Adrenal gland (tissue), 12 donors: ENCODE measurements around the gene EPDR1. TPM values are rescaled to one million over a fixed set of nuclear protein-coding genes. Genes with fewer than 3 reads are reported as not detected.
A peak's percentile ranks its signal among the peaks of the same experiment; 100 is the strongest.

Experiments
- DNase-seq, 7 donors: peaks; one replicate each; pipeline ENCODE4 v3.0.0-alpha.2; 2019 to 2020
- H3K27ac ChIP-seq, 5 donors: fragments of 200-600 bp; sonication (generic) in 4 of 5; 1 replicate in 3 of 5; 2 replicates in 2 of 5; pipeline versions ENCODE4 v1.5.1 to v1.8.0; 2016 to 2020; ENCODE audit warnings: mild to moderate bottlenecking in 1 of 5
- H3K27me3 ChIP-seq: fragments of 200-600 bp; 2 replicates; pipeline ENCODE4 v1.8.0; 2021
- H3K36me3 ChIP-seq, 2 donors: fragments of 200-600 bp; replicated peaks in 1 of 2; 1 replicate in 1 of 2; 2 replicates in 1 of 2; pipeline versions ENCODE4 v1.5.1 to v1.8.0; 2018 to 2022
- H3K4me1 ChIP-seq, 2 donors: fragments of 200-600 bp; replicated peaks in 1 of 2; 1 replicate in 1 of 2; 2 replicates in 1 of 2; pipeline versions ENCODE4 v1.5.1 to v1.8.0; 2018 to 2021
- H3K4me3 ChIP-seq, 4 donors: fragments of 200-600 bp; sonication (generic) in 3 of 4; one replicate each; pipeline ENCODE4 v1.5.1; 2016 to 2018
- H3K9me3 ChIP-seq, 3 donors: fragments of 200-600 bp; sonication (generic) in 1 of 3; replicated peaks in 1 of 3; 1 replicate in 2 of 3; 2 replicates in 1 of 3; pipeline versions ENCODE4 v1.5.1 to v1.8.0; 2016 to 2021
- CTCF ChIP-seq, 6 experiments: fragments of 450-650 bp in 4 of 6; fragments of 200-600 bp in 2 of 6; sonication (generic) in 1 of 6; IDR thresholded peaks; 1 replicate in 5 of 6; 2 replicates in 1 of 6; pipeline versions ENCODE4 v1.5.1 to v1.8.0; 2016 to 2021; ENCODE audit warnings: antibody characterized with exemption in 6 of 6, mild to moderate bottlenecking in 2 of 6, moderate library complexity in 1 of 6
- POLR2A ChIP-seq, 2 donors: fragments of 450-650 bp; IDR thresholded peaks; one replicate each; pipeline ENCODE4 v1.6.1; 2017; ENCODE audit warnings: antibody characterized with exemption in 2 of 2, mild to moderate bottlenecking in 2 of 2, moderate library complexity in 1 of 2
- WGBS, 4 donors: extraction: QIAGEN DNeasy Blood & Tissue Kit in 2 of 4; methylation state at CpG; one replicate each; pipeline versions ENCODE4 v1.1.5 to v1.1.7; 2013 to 2017; 5-methylcytosine and 5-hydroxymethylcytosine counted together
- intact Hi-C, 2 donors: fragments of 100-400 bp; cut with DNase I; formaldehyde crosslinking; loops; one replicate each; pipeline versions ENCODE4 v1.14.1 to v1.15.0; 2022 to 2023
- polyA plus RNA-seq, 3 donors: library from polyadenylated mRNA; stranded (reverse); fragments of 200-250 nt in 2 of 3; fragments of 350-450 nt in 1 of 3; fragmentation: Illumina TruSeq in 1 of 3; extraction: RNeasy Lipid Tissue Mini Kit (QIAGEN cat#74804) in 1 of 3; gene quantifications; one replicate each; pipeline ENCODE4 v1.2.3, GENCODE V29; 2013 to 2014
- total RNA-seq, 9 donors: library from RNA; depleted of rRNA in 4 of 9; stranded (reverse); fragments of >200 nt in 4 of 9; fragments of 120-200 nt in 1 of 9; fragmentation: NEBNext Ultra II Directional in 1 of 9; extraction: Animal tissue kit (Norgen Biotek cat#: 25700) in 1 of 9; gene quantifications; one replicate each; pipeline versions ENCODE4 v1.1.0 to v1.2.4, GENCODE V29; 2013 to 2023
- donor health status: healthy with polysubstance abuse.
- donor health status: Bipolar disorder and iron deficiency.
- donor health status: DM: yes; HTN: yes; CAD: no.
- donor health status: DM: no; HTN: no; CAD: no.
- donor health status: DM: no; HTN: no; CAD: no.
- donor health status: DM: yes; HTN: yes; CAD: no.

EPDR1 gene
- total and polyA plus RNA-seq, 12 donors: 4.8 to 210 (median 69.8) TPM

DNA sequence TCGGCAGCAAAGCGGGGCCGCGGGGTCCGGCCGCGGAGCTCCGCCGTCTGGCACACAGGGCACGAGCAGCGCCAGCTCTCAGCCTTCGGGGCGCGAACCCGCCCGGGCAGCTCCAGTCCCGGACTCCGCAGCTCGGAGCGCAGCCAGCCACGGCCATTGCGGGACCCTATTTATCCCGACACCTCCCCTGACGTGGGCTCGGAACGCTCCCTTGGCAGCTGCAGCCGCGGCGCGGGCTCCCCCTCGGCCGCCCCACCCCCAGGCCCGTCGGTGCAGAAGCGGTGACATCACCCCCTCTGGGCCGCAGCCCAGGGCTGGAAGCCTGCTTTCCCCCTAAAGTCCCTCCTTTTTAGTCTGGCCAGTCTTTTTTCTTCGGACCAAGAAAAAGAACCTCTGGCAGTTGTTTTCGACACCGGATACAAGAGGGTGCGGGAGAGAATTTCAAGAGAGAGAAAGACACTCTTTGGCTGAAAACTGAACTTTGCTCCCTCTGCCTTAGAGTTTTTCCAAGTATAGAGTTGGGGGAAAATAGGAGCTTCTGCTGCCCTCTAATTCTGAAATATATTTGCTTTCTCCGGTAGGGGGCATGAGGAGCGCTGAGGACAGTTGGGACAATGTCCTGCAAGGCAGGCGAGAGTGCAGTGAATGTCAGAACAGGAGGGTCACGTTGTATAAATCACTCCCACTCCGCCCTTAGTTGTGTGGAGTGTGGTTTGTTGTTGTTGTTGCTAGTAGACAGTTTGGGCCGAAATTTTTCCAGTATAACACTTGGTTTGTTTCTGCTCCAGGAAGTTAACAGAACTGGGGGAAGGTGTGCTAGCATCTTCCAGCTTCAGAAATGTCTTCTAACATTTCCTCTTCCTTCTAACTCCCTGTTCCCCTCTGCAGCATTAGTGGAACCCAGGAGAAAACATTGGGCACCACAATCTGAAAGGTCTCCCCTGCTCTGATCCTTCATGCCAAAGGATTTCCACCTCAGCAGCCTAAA lies 3.5 kb upstream of the EPDR1 start, which contains the start of gene SFRP4:
Gene SFRP4 (minus strand): TSS at position 145 of the 988 bp plus-strand sequence. CDS start 280 bp downstream, outside the sequence.
- Histone ChIP-seq H3K36me3 (no peaks in the 10 kb centered on the region), H3K27ac (peak within 1 kb of the TSS in 3 of 5 donors; percentile 51 to 73 (median 67)), H3K9me3 (no peaks in the 10 kb centered on the region), H3K27me3 (no peaks in the 10 kb centered on the region), H3K4me1 (peaks cover 23 to 33% of the 10 kb centered on the region in 2 donors), H3K4me3 (peak within 1 kb of the TSS in 3 of 4 donors; percentile 6 to 54 (median 52))
- DNase-seq: peak; percentile 58 to 79 (median 72)
- intact Hi-C loops: loop anchor here in 1 of 2 donors (10.0 kb wide), 1 partner anchor 188 kb away; no protein-coding TSS in a partner anchor
- TF ChIP-seq POLR2A (IDR thresholded peaks at IDR 0.05) (no peak), CTCF (IDR thresholded peaks at IDR 0.05) (peak; percentile 60 to 85 (median 77))
- 0 to 4% (median 1%) methylated on average over 10 to 46 of the region's 46 CpGs for WGBS, 4 donors

GRCh38 chr7:37918526-37918925 lies 1.9 kb upstream of the EPDR1 start:
- no peak overlapping the region for H3K4me3 ChIP-seq
- no peak for DNase-seq
- H3K9me3 ChIP-seq: no peaks in the 10 kb centered on the region
- no peaks in the 10 kb centered on the region for H3K36me3 ChIP-seq
- 50 to 70% (median 66%) methylated on average over 4 of the region's 4 CpGs for WGBS, 4 donors
- no peaks in the 10 kb centered on the region for H3K27me3 ChIP-seq
- no peak overlapping the region for H3K27ac ChIP-seq
- intact Hi-C loops: loop anchor here in 1 of 2 donors (10.0 kb wide), 1 partner anchor 186 kb away; no protein-coding TSS in a partner anchor
- TF ChIP-seq POLR2A (IDR thresholded peaks at IDR 0.05) (no peak), CTCF (IDR thresholded peaks at IDR 0.05) (peak in 1 of 6 experiments; percentile 9)
- peaks cover 35 to 39% of the 10 kb centered on the region in 2 donors for H3K4me1 ChIP-seq

GRCh38 chr7:37920849-37921805 lies 687 bp downstream of the EPDR1 start:
- intact Hi-C loops: loop anchor here in 1 of 2 donors (10.0 kb wide), 1 partner anchor 74 kb away; no protein-coding TSS in a partner anchor
- Histone ChIP-seq H3K4me3 (peak overlapping the region; percentile 45 to 82 (median 60)), H3K27ac (peak overlapping the region; percentile 81 to 94 (median 89)), H3K36me3 (no peaks in the 10 kb centered on the region), H3K4me1 (peaks cover 29 to 32% of the 10 kb centered on the region in 2 donors), H3K27me3 (no peaks in the 10 kb centered on the region), H3K9me3 (no peaks in the 10 kb centered on the region)
- peak; percentile 57 to 73 (median 70) for DNase-seq
- TF ChIP-seq CTCF (IDR thresholded peaks at IDR 0.05) (peak in 1 of 6 experiments; percentile 6), POLR2A (IDR thresholded peaks at IDR 0.05) (peak in 1 of 2 donors; percentile 51)
- 0 to 1% (median 0%) methylated on average over 26 to 63 of the region's 63 CpGs for WGBS, 4 donors
